GM23248 (cell line): Measurements from ENCODE around the gene CAMK1D. TPM values are rescaled to one million over a fixed set of nuclear protein-coding genes. Genes with fewer than 3 reads are reported as not detected.
"Not testable (repeated sequence)": the region's sequence is repeated elsewhere in the genome, so short reads cannot be mapped to it uniquely, and the experiment has no call there.

Experiments
- DNase-seq: peaks from one replicate; pipeline ENCODE4 v3.0.0-alpha.2; 2015
- H2AFZ ChIP-seq: fragments of 200-600 bp; sonication (generic); 2 replicates; pipeline ENCODE4 v1.6.1; 2016; ENCODE audit warnings: antibody characterized with exemption
- H3F3A ChIP-seq: fragments of 200-600 bp; sonication (generic); 2 replicates; pipeline ENCODE4 v1.6.1; 2016; ENCODE audit warnings: mild to moderate bottlenecking, antibody characterized with exemption, mixed run types; ENCODE audit not compliant: insufficient read depth
- H3K27ac ChIP-seq: fragments of 200-600 bp; sonication (generic); 2 replicates; pipeline ENCODE4 v1.5.1; 2016; ENCODE audit warnings: mild to moderate bottlenecking
- H3K27me3 ChIP-seq: fragments of 200-600 bp; sonication (generic); replicated peaks from 2 replicates; pipeline ENCODE4 v1.6.1; 2016; ENCODE audit warnings: mild to moderate bottlenecking; ENCODE audit not compliant: insufficient read depth
- H3K36me3 ChIP-seq: fragments of 200-600 bp; sonication (generic); 2 replicates; pipeline ENCODE4 v1.6.1; 2016; ENCODE audit warnings: low read depth, mild to moderate bottlenecking
- H3K4me1 ChIP-seq: fragments of 200-600 bp; sonication (generic); 2 replicates; pipeline ENCODE4 v1.6.1; 2016; ENCODE audit warnings: mild to moderate bottlenecking; ENCODE audit not compliant: insufficient read depth
- H3K4me2 ChIP-seq: fragments of 200-600 bp; sonication (generic); one replicate; pipeline ENCODE4 v1.6.1; 2016; ENCODE audit warnings: mild to moderate bottlenecking; ENCODE audit not compliant: unreplicated experiment
- H3K4me3 ChIP-seq: fragments of 200-600 bp; sonication (generic); 2 replicates; pipeline ENCODE4 v1.5.1; 2016; ENCODE audit warnings: mild to moderate bottlenecking
- H3K79me2 ChIP-seq: fragments of 200-600 bp; sonication (generic); 2 replicates; pipeline ENCODE4 v1.6.1; 2016; ENCODE audit warnings: mild to moderate bottlenecking; ENCODE audit not compliant: insufficient read depth
- H3K9ac ChIP-seq: fragments of 200-600 bp; sonication (generic); 2 replicates; pipeline ENCODE4 v1.6.1; 2016; ENCODE audit warnings: mild to moderate bottlenecking
- H3K9me2 ChIP-seq: fragments of 200-600 bp; sonication (generic); 2 replicates; pipeline ENCODE4 v1.6.1; 2016; ENCODE audit warnings: mixed run types, mild to moderate bottlenecking, moderate library complexity; ENCODE audit not compliant: insufficient read depth
- H3K9me3 ChIP-seq: fragments of 200-600 bp; sonication (generic); one replicate; pipeline ENCODE4 v1.6.1; 2017; ENCODE audit warnings: low read depth
- H4K20me1 ChIP-seq: fragments of 200-600 bp; sonication (generic); 2 replicates; pipeline ENCODE4 v1.6.0; 2016; ENCODE audit not compliant: insufficient read depth
- EZH2 ChIP-seq: fragments of 200-600 bp; sonication (generic); IDR thresholded peaks from 2 replicates; pipeline ENCODE4 v1.6.1; 2018; ENCODE audit warnings: antibody characterized with exemption, mild to moderate bottlenecking; ENCODE audit not compliant: insufficient read depth, poor library complexity, severe bottlenecking
- EZH2phosphoT487 ChIP-seq: fragments of 200-600 bp; sonication (generic); IDR thresholded peaks from 2 replicates; pipeline ENCODE4 v1.6.1; 2018; ENCODE audit warnings: antibody characterized with exemption, moderate library complexity, mild to moderate bottlenecking, low read depth; ENCODE audit not compliant: insufficient read depth
- WGBS, 2 experiments: methylation state at CpG; one replicate each; pipeline ENCODE4 v1.1.6; 2015 to 2017; ENCODE audit warnings: low lambda C conversion rate in 2 of 2, low coverage in 1 of 2; ENCODE audit errors: missing lambda C conversion rate in 2 of 2; 5-methylcytosine and 5-hydroxymethylcytosine counted together
- in situ Hi-C: fragments of 300-500 bp; cut with MboI; formaldehyde crosslinking; loops from 2 replicates; pipeline ENCODE4 v1.15.0; 2020
- polyA plus RNA-seq: library from polyadenylated mRNA; unstranded; fragments of >200 nt; fragmentation: Nextera tagmentation; extraction: Ambion mirVana; gene quantifications from 2 replicates; pipeline ENCODE4 v1.2.1, GENCODE V29; 2016
- total RNA-seq: library from RNA; depleted of rRNA; stranded (reverse); fragments of >200 nt; shearing (Covaris generic); gene quantifications from 2 replicates; pipeline ENCODE4 v1.2.3, GENCODE V29; 2014

Gene CAMK1D
- total and polyA plus RNA-seq, 2 experiments from 2014 or later = 0.22 to 0.55 TPM

- Histone ChIP-seq H3K9ac (no peak overlapping the region), H4K20me1 (no peaks in the 10 kb centered on the region), H3K27ac (no peak overlapping the region), H3K4me1 (no peaks in the 10 kb centered on the region), H3K36me3 (no peaks in the 10 kb centered on the region), H3K9me2 (no peaks in the 10 kb centered on the region), H3F3A (no peaks in the 10 kb centered on the region), H3K9me3 (no peaks in the 10 kb centered on the region), H3K79me2 (no peaks in the 10 kb centered on the region), H3K4me3 (no peak overlapping the region), H2AFZ (no peak overlapping the region), H3K27me3 (0 out of 2 replicates have a peak, but pooled peaks cover 4% of the 10 kb centered on the region), H3K4me2 (no peak overlapping the region)
- TF ChIP-seq EZH2phosphoT487 = no peak
- no peak for TF ChIP-seq EZH2
- no peak for DNase-seq
- 47 to 49% methylated on average over 9 of the region's 9 CpGs for WGBS, 2 experiments
- in situ Hi-C loops = no loop called here
These were observed 26.7 kb upstream of the CAMK1D start for GRCh38 chr10:12322583-12323131.

- no peaks in the 10 kb centered on the region for H3K9me2 ChIP-seq
- no peak overlapping the region for H2AFZ ChIP-seq
- H3K4me3 ChIP-seq = no peak overlapping the region
- no peaks in the 10 kb centered on the region for H3K36me3 ChIP-seq
- no peaks in the 10 kb centered on the region for H4K20me1 ChIP-seq
- no peaks in the 10 kb centered on the region for H3K9me3 ChIP-seq
- no peak for DNase-seq
- no peak overlapping the region for H3K4me2 ChIP-seq
- H3K9ac ChIP-seq = no peak overlapping the region
- H3K4me1 ChIP-seq = no peaks in the 10 kb centered on the region
- no peaks in the 10 kb centered on the region for H3K79me2 ChIP-seq
- TF ChIP-seq EZH2 (no peak), EZH2phosphoT487 (no peak)
- H3K27ac ChIP-seq = no peak overlapping the region
- in situ Hi-C loops = no loop called here
- H3F3A ChIP-seq = no peaks in the 10 kb centered on the region
- 64 to 73% methylated on average over 3 of the region's 3 CpGs for WGBS, 2 experiments
- H3K27me3 ChIP-seq = 0 out of 2 replicates have a peak, but pooled peaks cover 4% of the 10 kb centered on the region
These were observed 24.8 kb upstream of the CAMK1D start for GRCh38 chr10:12324530-12324929.

- no peak overlapping the region for H3K9ac ChIP-seq
- no peak overlapping the region for H3K4me2 ChIP-seq
- no peak overlapping the region for H3K4me3 ChIP-seq
- no peaks in the 10 kb centered on the region for H3K4me1 ChIP-seq
- no peaks in the 10 kb centered on the region for H4K20me1 ChIP-seq
- H3K27ac ChIP-seq = no peak overlapping the region
- DNase-seq = no peak
- in situ Hi-C loops = no loop called here
- H3K36me3 ChIP-seq = no peaks in the 10 kb centered on the region
- no peaks in the 10 kb centered on the region for H3K9me2 ChIP-seq
- H3F3A ChIP-seq = no peaks in the 10 kb centered on the region
- H3K9me3 ChIP-seq = no peaks in the 10 kb centered on the region
- whole genome bisulfite sequencing, 2 experiments = 7 to 10% methylated on average over 3 of the region's 3 CpGs
- no peaks in the 10 kb centered on the region for H3K79me2 ChIP-seq
- no peak for TF ChIP-seq EZH2
- no peak for TF ChIP-seq EZH2phosphoT487
- H2AFZ ChIP-seq = no peak overlapping the region
- H3K27me3 ChIP-seq = 0 out of 2 replicates have a peak, but pooled peaks cover 4% of the 10 kb centered on the region
These were observed 22.3 kb upstream of the CAMK1D start for GRCh38 chr10:12327074-12327473.

- peaks cover 3% of the 10 kb centered on the region; the same call in 1 of the 2 replicates for H3F3A ChIP-seq
- 0 out of 2 replicates have a peak, but pooled peaks cover 4% of the 10 kb centered on the region for H3K27me3 ChIP-seq
- no peak for DNase-seq
- no peaks in the 10 kb centered on the region for H4K20me1 ChIP-seq
- H3K36me3 ChIP-seq = no peaks in the 10 kb centered on the region
- no peak overlapping the region for H3K4me2 ChIP-seq
- in situ Hi-C loops = no loop called here
- no peaks in the 10 kb centered on the region for H3K9me3 ChIP-seq
- no peak overlapping the region for H3K4me3 ChIP-seq
- no peaks in the 10 kb centered on the region for H3K79me2 ChIP-seq
- H3K9ac ChIP-seq = no peak overlapping the region
- H3K4me1 ChIP-seq = no peaks in the 10 kb centered on the region
- 24 to 29% methylated on average over 2 of the region's 2 CpGs for WGBS, 2 experiments
- H3K9me2 ChIP-seq = no peaks in the 10 kb centered on the region
- TF ChIP-seq EZH2phosphoT487 = no peak
- TF ChIP-seq EZH2 = no peak
- no peak overlapping the region for H3K27ac ChIP-seq
- H2AFZ ChIP-seq = no peak overlapping the region
These were observed 21.9 kb upstream of the CAMK1D start for GRCh38 chr10:12327476-12327875.

- WGBS, 2 experiments = 87 to 89% methylated on average over 9 of the region's 9 CpGs
- H3K27ac ChIP-seq, H4K20me1 ChIP-seq, H3K4me2 ChIP-seq, H3K4me1 ChIP-seq, H3K79me2 ChIP-seq, H3K9me3 ChIP-seq, in situ Hi-C loops, H3K36me3 ChIP-seq, H3K4me3 ChIP-seq, H3K9me2 ChIP-seq, H2AFZ ChIP-seq, H3K27me3 ChIP-seq, DNase-seq, H3K9ac ChIP-seq: not testable (repeated sequence)
- peaks cover 11% of the 10 kb centered on the region; the same call in 1 of the 2 replicates for H3F3A ChIP-seq
These were observed 21.0 kb upstream of the CAMK1D start for GRCh38 chr10:12328312-12328711.
